B cell (primary cell): ENCODE results near the gene AFF3. TPM values are rescaled to one million over a fixed set of nuclear protein-coding genes. Genes with fewer than 3 reads are reported as not detected.

Source experiments
- ATAC-seq: fragments of 200-7000 bp; cut with Tn5 transposase; one replicate; pipeline ENCODE4 v1.10.0; 2021; ENCODE audit warnings: low read depth, mild to moderate bottlenecking, moderate number of reproducible peaks, moderate library complexity
- CTCF ChIA-PET: fragments of 350-600 bp; sonication (Branson Sonifier 250); formaldehyde crosslinking; loops from one replicate; lab custom pipeline; 2021; ENCODE audit warnings: antibody characterized with exemption, inconsistent platforms; lab: Charles Lee
- POLR2A ChIA-PET: fragments of 350-600 bp; sonication (Branson Sonifier 250); formaldehyde crosslinking; loops from one replicate; lab custom pipeline; 2021; ENCODE audit warnings: antibody characterized with exemption; lab: Charles Lee
- DNase-seq: peaks from one replicate; pipeline ENCODE4 v3.0.0; 2013
- H2AFZ ChIP-seq: 2 replicates; pipeline ENCODE4 v1.6.1; 2012; ENCODE audit warnings: mild to moderate bottlenecking, low read depth, low read length; ENCODE audit not compliant: insufficient read depth, poor library complexity, severe bottlenecking
- H3K27ac ChIP-seq, 2 donors: 1 replicate in 1 of 2; 2 replicates in 1 of 2; pipeline ENCODE4 v1.5.1; 2012 to 2013; ENCODE audit warnings: low read length in 2 of 2, mild to moderate bottlenecking in 2 of 2, moderate library complexity in 1 of 2
- H3K27me3 ChIP-seq, 4 experiments: fragments of 200-600 bp in 1 of 4; sonication (generic) in 1 of 4; replicated peaks in 1 of 4; 1 replicate in 2 of 4; 2 replicates in 2 of 4; pipeline versions ENCODE4 v1.6.1 to v1.7.0; 2013 to 2016; ENCODE audit warnings: low read length in 3 of 4, mild to moderate bottlenecking in 2 of 4, mixed read lengths in 1 of 4, moderate library complexity in 1 of 4; ENCODE audit not compliant: insufficient read depth in 4 of 4, control insufficient read depth in 3 of 4; ENCODE audit errors: control extremely low read depth in 1 of 4
- H3K36me3 ChIP-seq, 2 experiments: replicated peaks in 1 of 2; 1 replicate in 1 of 2; 2 replicates in 1 of 2; pipeline versions ENCODE4 v1.6.1 to v1.7.1; 2013; ENCODE audit warnings: low read length in 1 of 2; ENCODE audit not compliant: insufficient read depth in 2 of 2, control insufficient read depth in 1 of 2; ENCODE audit errors: control extremely low read depth in 1 of 2, extremely low read depth in 1 of 2
- H3K4me1 ChIP-seq, 2 donors: fragments of 200-600 bp in 1 of 2; sonication (generic) in 1 of 2; 1 replicate in 1 of 2; 2 replicates in 1 of 2; pipeline versions ENCODE4 v1.5.1 to v1.6.1; 2013 to 2017; ENCODE audit warnings: low read length in 2 of 2; ENCODE audit not compliant: control insufficient read depth in 2 of 2, insufficient read depth in 2 of 2
- H3K4me2 ChIP-seq: replicated peaks from 2 replicates; pipeline ENCODE3; 2012; ENCODE audit warnings: mild to moderate bottlenecking, low read depth, low read length; ENCODE audit not compliant: poor library complexity, severe bottlenecking
- H3K4me3 ChIP-seq, 5 experiments: fragments of 200-600 bp in 1 of 5; sonication (generic) in 1 of 5; 1 replicate in 3 of 5; 2 replicates in 2 of 5; pipeline versions ENCODE4 v1.5.1 to v1.7.0; 2011 to 2016; ENCODE audit warnings: low read length in 4 of 5, mild to moderate bottlenecking in 4 of 5, low read depth in 2 of 5, control low read depth in 1 of 5, moderate library complexity in 1 of 5; ENCODE audit not compliant: insufficient read depth in 1 of 5; ENCODE audit errors: control extremely low read depth in 1 of 5, extremely low read depth in 1 of 5
- H3K79me2 ChIP-seq: fragments of 200-600 bp; sonication (generic); one replicate; pipeline ENCODE4 v1.6.0; 2016; ENCODE audit warnings: low read length; ENCODE audit not compliant: control insufficient read depth, insufficient read depth
- H3K9ac ChIP-seq: fragments of 200-600 bp; sonication (generic); 2 replicates; pipeline ENCODE4 v1.6.1; 2017; ENCODE audit warnings: mild to moderate bottlenecking, low read length, moderate library complexity
- H3K9me3 ChIP-seq, 3 donors: one replicate each; pipeline versions ENCODE4 v1.6.1 to v1.7.1; 2013; ENCODE audit warnings: low read length in 2 of 3; ENCODE audit not compliant: control insufficient read depth in 2 of 3, insufficient read depth in 1 of 3; ENCODE audit errors: control extremely low read depth in 1 of 3
- H4K20me1 ChIP-seq: 2 replicates; pipeline ENCODE4 v1.6.0; 2012; ENCODE audit warnings: mild to moderate bottlenecking, low read length; ENCODE audit not compliant: insufficient read depth, control insufficient read depth, poor library complexity, severe bottlenecking
- H3K27ac Mint-ChIP-seq: one replicate; pipeline ENCODE4 v1.8.0; 2021; ENCODE audit warnings: mixed read lengths
- H3K27me3 Mint-ChIP-seq: one replicate; pipeline ENCODE4 v1.8.0; 2021; ENCODE audit warnings: mixed read lengths
- H3K4me1 Mint-ChIP-seq: one replicate; pipeline ENCODE4 v1.8.0; 2021; ENCODE audit warnings: mixed read lengths
- H3K4me3 Mint-ChIP-seq: one replicate; pipeline ENCODE4 v1.8.0; 2021; ENCODE audit warnings: mixed read lengths
- H3K9me3 Mint-ChIP-seq: one replicate; pipeline ENCODE4 v1.8.0; 2022; ENCODE audit warnings: mixed read lengths; ENCODE audit not compliant: insufficient read depth
- CTCF ChIP-seq: fragments of 200-600 bp; IDR thresholded peaks from one replicate; pipeline ENCODE4 v1.8.0; 2022; ENCODE audit warnings: antibody characterized with exemption, mild to moderate bottlenecking
- EZH2 ChIP-seq: IDR thresholded peaks from 2 replicates; pipeline ENCODE4 v1.6.1; 2012; ENCODE audit warnings: borderline replicate concordance, low read depth, mild to moderate bottlenecking, moderate library complexity, low read length; ENCODE audit not compliant: insufficient read depth, poor library complexity, severe bottlenecking
- WGBS: methylation state at CpG from one replicate; pipeline ENCODE4 v1.1.5; 2013; ENCODE audit warnings: missing lambda C conversion rate; ENCODE audit not compliant: insufficient coverage; 5-methylcytosine and 5-hydroxymethylcytosine counted together
- intact Hi-C: fragments of 100-400 bp; cut with micrococcal nuclease; formaldehyde crosslinking; loops from one replicate; pipeline ENCODE4 v1.10.0; 2022
- polyA plus RNA-seq: library from polyadenylated mRNA; depleted of rRNA; stranded (reverse); fragments of >200 nt; gene quantifications from 2 replicates; pipeline ENCODE4 v1.2.3, GENCODE V29; 2012
- total RNA-seq, 2 donors: library from RNA; stranded (reverse); fragments of 120-200 nt in 1 of 2; gene quantifications; 1 replicate in 1 of 2; 2 replicates in 1 of 2; pipeline versions ENCODE4 v1.2.3 to v1.2.4, GENCODE V29; 2013 to 2022

Gene AFF3
- total and polyA plus RNA-seq, 2 donors (not counting 1 experiment from before 2014, with no cell fraction given), result 117 to 830 TPM

- Mint-ChIP-seq H3K9me3 (peaks cover 2% of the 10 kb centered on the region), H3K4me3 (no peak overlapping the region), H3K27me3 (no peaks in the 10 kb centered on the region), H3K4me1 (peaks cover 72% of the 10 kb centered on the region), H3K27ac (no peak overlapping the region)
- POLR2A ChIA-PET, result no interaction called here
- H3K4me1 ChIP-seq, result peaks cover 46 to 48% of the 10 kb centered on the region in 2 donors
- peaks cover 92% of the 10 kb centered on the region for H4K20me1 ChIP-seq
- peaks cover 0 to 3% (median 0%) of the 10 kb centered on the region in 3 donors for H3K9me3 ChIP-seq
- intact Hi-C loops, result no loop called here
- no peak for TF ChIP-seq CTCF
- TF ChIP-seq EZH2, result no peak
- H3K79me2 ChIP-seq, result peaks cover 98% of the 10 kb centered on the region
- ATAC-seq, result no peak
- CTCF ChIA-PET, result no interaction called here
- peak overlapping the region in 1 of 2 donors; percentile 54 for H3K27ac ChIP-seq
- H3K4me2 ChIP-seq, result no peak overlapping the region
- no peak overlapping the region for H3K4me3 ChIP-seq
- H3K9ac ChIP-seq, result no peak overlapping the region
- no peaks in the 10 kb centered on the region for H3K27me3 ChIP-seq
- H2AFZ ChIP-seq, result no peak overlapping the region
- WGBS, result 87% methylated on average over 3 of the region's 4 CpGs
- DNase-seq, result no peak
- H3K36me3 ChIP-seq, result peaks cover 0 to 52% of the 10 kb centered on the region in 2 experiments
These were observed 81.5 kb downstream of the AFF3 start for GRCh38 chr2:100060875-100061274.

- H4K20me1 ChIP-seq, result peaks cover 93% of the 10 kb centered on the region
- peak overlapping the region; percentile 11 for H3K27ac Mint-ChIP-seq
- H3K36me3 ChIP-seq, result peaks cover 0 to 64% of the 10 kb centered on the region in 2 experiments
- WGBS, result 100% methylated on average over 3 of the region's 4 CpGs
- H3K9me3 Mint-ChIP-seq, result peaks cover 2% of the 10 kb centered on the region
- intact Hi-C loops, result no loop called here
- H3K4me3 ChIP-seq, result no peak overlapping the region
- peaks cover 66% of the 10 kb centered on the region for H3K4me1 Mint-ChIP-seq
- ATAC-seq (no peak), DNase-seq (no peak)
- CTCF ChIA-PET, result no interaction called here
- H3K9ac ChIP-seq, result no peak overlapping the region
- POLR2A ChIA-PET, result no interaction called here
- peak overlapping the region; percentile 2 for H3K4me2 ChIP-seq
- H3K79me2 ChIP-seq, result peaks cover 100% of the 10 kb centered on the region
- H3K27me3 ChIP-seq, result no peaks in the 10 kb centered on the region
- H3K9me3 ChIP-seq, result peaks cover 0 to 3% (median 0%) of the 10 kb centered on the region in 3 donors
- H3K27me3 Mint-ChIP-seq, result no peaks in the 10 kb centered on the region
- peaks cover 41 to 42% of the 10 kb centered on the region in 2 donors for H3K4me1 ChIP-seq
- no peak for TF ChIP-seq CTCF
- no peak for TF ChIP-seq EZH2
- H3K27ac ChIP-seq, result peak overlapping the region in 1 of 2 donors; percentile 29
- no peak overlapping the region for H2AFZ ChIP-seq
- H3K4me3 Mint-ChIP-seq, result no peak overlapping the region
These were observed 82.8 kb downstream of the AFF3 start for GRCh38 chr2:100059638-100060037.
